Activated naive CD8-positive, alpha-beta T cell treated with anti-CD3 and anti-CD28 coated beads, Interleukin-2, amount 50 U/mL, for 24 hours (primary cell): ENCODE data around the gene CCDC170.
A peak's percentile ranks its signal among the peaks of the same experiment; 100 is the strongest.
"Not testable (repeated sequence)": the region's sequence is repeated elsewhere in the genome, so short reads cannot be mapped to it uniquely, and the experiment has no call there.

Source experiments
- ATAC-seq: fragments of 150-1000 bp; cut with Tn5 transposase; one replicate; pipeline ENCODE4 v1.10.0; 2021
- DNase-seq: peaks from one replicate; pipeline ENCODE4 v3.0.0; 2021
- H3K27ac Mint-ChIP-seq: one replicate; pipeline ENCODE4 v1.8.0; 2021; ENCODE audit warnings: mild to moderate bottlenecking, mixed read lengths
- H3K27me3 Mint-ChIP-seq: one replicate; pipeline ENCODE4 v1.8.0; 2021; ENCODE audit warnings: mixed read lengths
- H3K36me3 Mint-ChIP-seq: one replicate; pipeline ENCODE4 v1.8.0; 2021; ENCODE audit warnings: low read depth, mixed read lengths
- H3K4me1 Mint-ChIP-seq: one replicate; pipeline ENCODE4 v1.8.0; 2021; ENCODE audit warnings: mixed read lengths
- H3K4me3 Mint-ChIP-seq: one replicate; pipeline ENCODE4 v1.8.0; 2021; ENCODE audit warnings: mild to moderate bottlenecking, moderate library complexity, mixed read lengths
- H3K9me3 Mint-ChIP-seq: one replicate; pipeline ENCODE4 v1.8.0; 2021; ENCODE audit warnings: mixed read lengths

Gene CCDC170, protein sequence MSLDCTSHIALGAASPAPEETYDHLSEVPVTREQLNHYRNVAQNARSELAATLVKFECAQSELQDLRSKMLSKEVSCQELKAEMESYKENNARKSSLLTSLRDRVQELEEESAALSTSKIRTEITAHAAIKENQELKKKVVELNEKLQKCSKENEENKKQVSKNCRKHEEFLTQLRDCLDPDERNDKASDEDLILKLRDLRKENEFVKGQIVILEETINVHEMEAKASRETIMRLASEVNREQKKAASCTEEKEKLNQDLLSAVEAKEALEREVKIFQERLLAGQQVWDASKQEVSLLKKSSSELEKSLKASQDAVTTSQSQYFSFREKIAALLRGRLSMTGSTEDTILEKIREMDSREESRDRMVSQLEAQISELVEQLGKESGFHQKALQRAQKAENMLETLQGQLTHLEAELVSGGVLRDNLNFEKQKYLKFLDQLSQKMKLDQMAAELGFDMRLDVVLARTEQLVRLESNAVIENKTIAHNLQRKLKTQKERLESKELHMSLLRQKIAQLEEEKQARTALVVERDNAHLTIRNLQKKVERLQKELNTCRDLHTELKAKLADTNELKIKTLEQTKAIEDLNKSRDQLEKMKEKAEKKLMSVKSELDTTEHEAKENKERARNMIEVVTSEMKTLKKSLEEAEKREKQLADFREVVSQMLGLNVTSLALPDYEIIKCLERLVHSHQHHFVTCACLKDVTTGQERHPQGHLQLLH

DNA sequence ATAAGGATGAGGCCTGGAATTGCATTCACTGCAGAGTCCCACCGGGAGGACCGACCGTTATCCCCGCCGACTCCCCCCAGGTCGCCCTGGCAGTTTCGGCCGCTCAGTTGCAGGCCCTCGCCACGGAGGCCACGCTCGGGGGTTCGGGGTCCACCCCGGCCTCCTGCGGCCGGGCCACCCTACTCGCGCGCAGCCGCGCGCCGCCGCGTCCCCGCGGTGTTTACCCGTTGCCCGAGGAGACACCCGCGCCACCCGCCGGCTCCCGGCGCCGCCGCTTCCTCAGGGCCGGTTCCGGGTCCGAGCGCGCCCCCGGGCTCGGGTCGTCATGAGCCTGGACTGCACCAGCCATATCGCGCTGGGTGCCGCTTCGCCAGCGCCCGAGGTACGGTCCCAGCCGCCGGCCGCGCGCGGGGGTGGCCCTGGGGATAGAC, at the start of gene CCDC170:
CCDC170 (plus strand) TSS at position 214 of the 431 bp plus-strand sequence; CDS start at position 326, 112 bp downstream.
- Mint-ChIP-seq H3K27ac (no peak within 1 kb of the TSS), H3K4me3 (peak within 1 kb of the TSS; percentile 69), H3K4me1 (peaks cover 5% of the 10 kb centered on the region), H3K27me3 (peaks cover 45% of the 10 kb centered on the region), H3K36me3 (no peaks in the 10 kb centered on the region), H3K9me3 (no peaks in the 10 kb centered on the region)
- DNase-seq (peak; percentile 15), ATAC-seq (peak; percentile 59)

DNA sequence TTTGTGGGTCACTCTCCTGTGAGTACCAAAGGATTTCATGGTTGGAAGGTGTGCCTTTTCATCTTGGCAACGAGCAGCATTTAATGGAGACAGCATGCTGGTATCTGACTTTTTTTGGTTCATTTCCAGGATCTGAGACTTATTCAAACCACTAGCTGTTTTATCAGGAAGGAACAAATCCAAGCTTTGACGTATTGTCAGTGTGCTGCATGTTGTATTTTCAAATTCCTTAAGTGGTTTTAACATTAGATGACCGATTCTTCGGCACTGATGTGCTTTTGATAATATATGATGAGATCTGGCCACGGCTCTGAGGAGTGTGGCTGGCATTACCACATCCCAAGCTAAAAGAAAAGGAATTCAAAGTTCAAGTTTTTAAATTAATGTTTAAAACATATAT, 48.3 kb upstream of the CCDC170 start:
- H3K4me1 Mint-ChIP-seq: peaks cover 29% of the 10 kb centered on the region
- ATAC-seq (no peak), DNase-seq (no peak)
- H3K27me3 Mint-ChIP-seq: no peaks in the 10 kb centered on the region
- no peak overlapping the region for H3K4me3 Mint-ChIP-seq
- no peak overlapping the region for H3K27ac Mint-ChIP-seq
- no peaks in the 10 kb centered on the region for H3K9me3 Mint-ChIP-seq
- peaks cover 12% of the 10 kb centered on the region for H3K36me3 Mint-ChIP-seq

DNA sequence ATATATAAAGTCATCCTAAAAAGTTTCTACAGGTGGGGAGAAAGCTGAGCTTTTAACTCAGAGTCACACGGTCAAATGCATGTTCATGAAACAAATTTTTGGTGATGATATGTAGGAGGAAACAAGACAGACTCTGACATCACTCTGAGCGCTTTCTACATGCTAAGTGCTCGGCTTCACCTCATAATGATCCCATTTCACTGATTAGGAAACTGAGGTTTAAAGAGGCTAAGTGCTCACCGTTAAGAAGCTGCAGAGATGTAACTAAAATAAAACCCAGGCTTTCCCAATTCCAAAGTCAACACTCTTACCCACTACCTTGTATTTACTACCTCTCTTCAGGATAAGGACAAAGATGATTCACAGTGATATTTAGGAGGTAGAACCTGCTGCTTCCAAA, 46.6 kb upstream of the CCDC170 start:
- Mint-ChIP-seq H3K27me3 (peaks cover 3% of the 10 kb centered on the region), H3K27ac (no peak overlapping the region), H3K9me3 (no peaks in the 10 kb centered on the region), H3K4me1 (peaks cover 27% of the 10 kb centered on the region), H3K36me3 (peaks cover 19% of the 10 kb centered on the region), H3K4me3 (no peak overlapping the region)
- no peak for ATAC-seq
- no peak for DNase-seq

DNA sequence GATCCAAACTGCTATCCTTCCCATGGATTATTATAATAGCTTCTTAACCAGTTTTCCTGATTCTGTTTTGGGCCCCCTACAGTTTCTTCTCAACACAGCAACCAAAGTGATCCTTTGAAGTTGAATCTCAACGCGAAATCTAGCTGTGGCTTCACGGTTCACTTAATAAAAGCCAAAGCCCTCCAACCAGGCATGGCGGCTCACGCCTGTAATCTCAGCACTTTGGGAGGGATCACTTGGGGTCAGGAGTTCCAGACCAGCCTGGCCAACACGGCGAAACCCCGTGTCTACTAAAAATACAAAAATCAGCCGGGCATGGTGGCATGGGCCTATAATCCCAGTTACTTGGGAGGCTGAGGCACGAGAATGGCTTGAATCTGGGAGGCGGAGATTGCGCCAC, 45.2 kb upstream of the CCDC170 start:
- no peak overlapping the region for H3K27ac Mint-ChIP-seq
- H3K4me1 Mint-ChIP-seq: peaks cover 32% of the 10 kb centered on the region
- H3K9me3 Mint-ChIP-seq: no peaks in the 10 kb centered on the region
- no peak for ATAC-seq
- H3K36me3 Mint-ChIP-seq: peaks cover 18% of the 10 kb centered on the region
- no peak for DNase-seq
- no peak overlapping the region for H3K4me3 Mint-ChIP-seq
- H3K27me3 Mint-ChIP-seq: peaks cover 3% of the 10 kb centered on the region

DNA sequence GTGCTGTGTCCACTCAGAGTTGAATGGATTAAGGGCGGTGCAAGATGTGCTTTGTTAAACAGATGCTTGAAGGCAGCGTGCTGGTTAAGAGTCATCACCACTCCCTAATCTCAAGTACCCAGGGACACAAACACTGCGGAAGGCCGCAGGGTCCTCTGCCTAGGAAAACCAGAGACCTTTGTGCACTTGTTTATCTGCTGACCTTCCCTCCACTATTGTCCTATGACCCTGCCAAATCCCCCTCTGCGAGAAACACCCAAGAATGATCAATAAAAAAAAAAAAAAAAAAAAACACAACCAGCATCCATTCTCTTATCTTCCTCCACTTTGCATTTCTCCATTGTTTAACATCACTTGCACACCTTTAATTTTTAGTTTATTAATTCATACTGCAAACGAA, 42.9 kb upstream of the CCDC170 start:
- H3K4me3 Mint-ChIP-seq: peak overlapping the region; percentile 99
- H3K4me1 Mint-ChIP-seq: peaks cover 34% of the 10 kb centered on the region
- H3K36me3 Mint-ChIP-seq: peaks cover 16% of the 10 kb centered on the region
- H3K9me3 Mint-ChIP-seq, H3K27me3 Mint-ChIP-seq, ATAC-seq, DNase-seq: not testable (repeated sequence)
- H3K27ac Mint-ChIP-seq: peak overlapping the region; percentile 96

DNA sequence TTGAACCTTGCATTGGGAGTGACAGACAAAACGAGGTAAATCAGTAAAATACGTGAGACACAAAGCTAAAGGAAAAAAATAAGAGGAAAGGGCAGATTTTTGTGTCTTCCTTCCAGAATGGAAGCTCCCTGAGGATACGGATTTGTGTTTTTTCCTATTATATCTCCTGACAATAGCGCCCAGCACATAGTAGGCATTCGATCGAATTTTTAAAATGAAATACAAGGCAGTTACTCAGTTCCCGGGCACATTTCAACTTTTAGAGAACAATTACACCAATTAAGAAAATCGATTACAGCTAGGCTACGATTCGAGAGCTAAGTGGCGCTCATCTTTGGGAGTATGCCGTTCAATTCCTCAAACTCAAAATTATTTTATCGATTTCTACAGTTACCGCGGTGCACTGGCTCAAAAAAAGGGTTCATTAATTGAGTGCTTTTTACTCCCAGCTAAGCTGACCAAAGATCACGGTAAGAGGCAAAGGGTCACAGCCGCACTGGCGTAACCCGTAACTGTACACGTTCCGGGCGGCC, 42.3 kb upstream of the CCDC170 start:
- peak overlapping the region; percentile 99 for H3K4me3 Mint-ChIP-seq
- H3K27ac Mint-ChIP-seq: peak overlapping the region; percentile 96
- DNase-seq: no peak
- H3K9me3 Mint-ChIP-seq: no peaks in the 10 kb centered on the region
- H3K36me3 Mint-ChIP-seq: peaks cover 16% of the 10 kb centered on the region
- H3K27me3 Mint-ChIP-seq: peaks cover 3% of the 10 kb centered on the region
- ATAC-seq: no peak
- peaks cover 34% of the 10 kb centered on the region for H3K4me1 Mint-ChIP-seq

DNA sequence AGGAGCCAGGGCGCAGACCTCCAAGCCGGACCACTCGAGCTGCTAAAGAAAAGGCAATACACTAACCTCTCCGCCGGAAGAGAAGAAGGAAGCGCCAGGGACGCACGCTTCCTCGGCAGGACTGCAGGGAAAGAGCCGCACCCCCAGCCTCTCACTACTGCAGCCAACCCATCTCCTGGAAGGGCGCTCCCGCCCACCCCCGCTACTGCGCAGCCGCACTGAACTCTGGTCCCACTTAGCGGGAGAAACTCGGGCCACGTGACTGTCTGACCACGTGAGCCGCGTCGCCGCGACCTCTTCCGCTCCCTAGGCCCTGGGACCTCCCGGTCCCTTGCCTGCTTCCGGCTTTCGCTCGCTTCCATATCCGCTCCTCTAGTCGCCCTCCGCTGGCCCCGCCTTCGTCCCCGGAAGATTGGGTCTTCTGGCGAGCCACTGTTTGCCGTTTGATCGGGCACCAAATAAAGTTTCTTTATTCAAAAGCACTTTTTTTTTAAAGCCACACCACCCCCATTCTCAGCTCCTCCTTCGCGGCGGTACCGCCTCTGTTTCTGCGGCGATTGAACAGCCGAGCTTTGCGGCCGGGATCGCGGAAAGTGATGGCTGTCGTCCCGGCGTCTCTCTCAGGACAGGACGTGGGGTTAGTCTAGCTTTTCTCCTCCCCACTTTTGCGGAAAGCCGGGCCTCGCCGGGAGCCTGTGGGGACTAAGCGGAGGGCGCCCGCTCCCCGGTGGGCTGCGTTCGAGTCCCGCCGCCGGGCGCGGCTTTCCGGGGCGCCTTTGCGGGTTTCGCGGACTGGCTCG, 41.7 kb upstream of the CCDC170 start, which contains the start of gene RMND1:
RMND1 (minus strand) TSS at position 177 of the 800 bp plus-strand sequence. CDS start 6,315 bp downstream, outside the sequence.
- H3K27ac Mint-ChIP-seq: peak within 1 kb of the TSS; percentile 96
- H3K36me3 Mint-ChIP-seq: peaks cover 16% of the 10 kb centered on the region
- peaks cover 3% of the 10 kb centered on the region for H3K27me3 Mint-ChIP-seq
- DNase-seq (peak; percentile 99), ATAC-seq (peak; percentile 99)
- H3K9me3 Mint-ChIP-seq: no peaks in the 10 kb centered on the region
- H3K4me1 Mint-ChIP-seq: peaks cover 34% of the 10 kb centered on the region
- H3K4me3 Mint-ChIP-seq: peak within 1 kb of the TSS; percentile 99

DNA sequence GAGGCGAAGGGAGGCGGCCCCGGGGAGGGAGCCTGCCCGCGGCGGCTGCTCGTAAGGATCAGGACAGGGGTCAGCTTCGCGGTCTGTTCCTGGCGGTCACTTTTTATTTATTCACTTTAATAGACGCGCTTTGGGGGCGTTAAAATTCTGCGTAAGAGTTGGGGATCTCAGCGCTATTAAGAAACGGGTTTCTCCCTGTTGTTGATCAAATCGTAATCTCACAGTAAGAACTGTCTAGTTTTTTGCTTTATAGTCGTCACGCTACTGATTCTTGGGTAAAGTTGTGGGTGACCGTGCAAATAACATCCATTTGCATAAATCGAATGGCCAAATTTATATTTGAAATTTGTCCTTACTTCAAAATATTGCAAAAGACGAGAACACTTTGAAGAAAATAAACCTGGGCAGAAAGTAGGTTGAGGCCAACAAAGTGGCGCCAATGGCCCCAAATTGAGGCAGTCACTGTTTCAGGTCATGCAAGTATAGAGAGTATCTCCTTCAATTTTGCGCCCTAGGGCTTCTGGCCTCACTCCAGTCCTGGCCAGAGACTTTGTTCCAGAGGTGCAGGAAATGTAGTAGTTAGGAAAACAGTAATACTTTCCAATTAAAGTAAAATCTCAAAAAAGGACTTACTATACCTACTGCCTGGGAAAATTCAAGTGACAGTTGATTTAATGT, 40.9 kb upstream of the CCDC170 start:
- Mint-ChIP-seq H3K4me1 (peaks cover 33% of the 10 kb centered on the region), H3K36me3 (peaks cover 16% of the 10 kb centered on the region), H3K27ac (peak overlapping the region; percentile 96), H3K9me3 (no peaks in the 10 kb centered on the region), H3K27me3 (peaks cover 3% of the 10 kb centered on the region), H3K4me3 (peak overlapping the region; percentile 99)
- no peak for DNase-seq
- ATAC-seq: no peak

DNA sequence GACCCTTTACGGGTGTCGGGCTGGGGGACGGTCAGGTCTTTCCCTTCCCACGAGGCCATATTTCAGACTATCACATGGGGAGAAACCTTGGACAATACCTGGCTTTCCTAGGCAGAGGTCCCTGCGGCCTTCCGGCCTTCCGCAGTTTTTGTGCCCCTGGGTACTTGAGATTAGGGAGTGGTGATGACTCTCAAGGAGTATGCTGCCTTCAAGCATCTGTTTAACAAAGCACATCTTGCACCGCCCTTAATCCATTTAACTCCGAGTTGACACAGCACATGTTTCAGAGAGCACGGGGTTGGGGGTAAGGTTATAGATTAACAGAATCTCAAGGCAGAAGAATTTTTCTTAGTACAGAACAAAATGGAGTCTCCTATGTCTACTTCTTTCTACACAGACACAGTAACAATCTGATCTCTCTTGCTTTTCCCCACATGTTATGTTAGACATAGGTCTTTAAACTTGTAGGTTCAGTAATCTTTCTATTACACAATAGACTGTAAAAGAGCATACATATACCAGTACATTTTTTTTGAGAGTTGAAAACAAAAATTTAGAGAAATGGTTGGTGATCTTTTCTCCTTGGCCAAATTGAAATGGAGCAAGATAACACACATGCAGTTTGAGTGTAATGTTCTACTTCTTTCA, 37.9 kb upstream of the CCDC170 start:
- not testable (repeated sequence) for H3K9me3 Mint-ChIP-seq, H3K4me3 Mint-ChIP-seq, DNase-seq, H3K27me3 Mint-ChIP-seq, H3K27ac Mint-ChIP-seq, ATAC-seq
- H3K36me3 Mint-ChIP-seq: peaks cover 19% of the 10 kb centered on the region
- peaks cover 26% of the 10 kb centered on the region for H3K4me1 Mint-ChIP-seq

DNA sequence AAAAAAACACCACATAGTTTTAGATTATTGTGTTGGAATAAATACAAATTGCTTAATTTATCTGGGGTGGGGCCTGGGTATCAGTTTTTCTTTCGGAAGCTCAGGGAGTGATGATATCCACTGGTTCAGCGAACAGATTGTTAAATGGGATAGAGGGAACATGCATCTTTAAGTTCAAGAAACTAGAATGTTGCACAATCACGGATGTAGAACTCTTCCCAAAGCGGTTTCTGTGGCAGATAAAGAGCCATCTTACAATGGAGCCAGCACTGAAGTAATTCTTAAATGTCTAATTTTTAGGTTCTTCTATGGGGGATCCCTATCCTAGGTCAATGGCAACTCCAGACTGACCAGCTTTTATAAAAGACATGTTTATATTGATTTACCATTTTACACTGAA, 32.1 kb upstream of the CCDC170 start:
- peaks cover 3% of the 10 kb centered on the region for H3K4me1 Mint-ChIP-seq
- peaks cover 16% of the 10 kb centered on the region for H3K36me3 Mint-ChIP-seq
- ATAC-seq (no peak), DNase-seq (no peak)
- H3K27me3 Mint-ChIP-seq: no peaks in the 10 kb centered on the region
- no peak overlapping the region for H3K4me3 Mint-ChIP-seq
- H3K27ac Mint-ChIP-seq: no peak overlapping the region
- no peaks in the 10 kb centered on the region for H3K9me3 Mint-ChIP-seq

DNA sequence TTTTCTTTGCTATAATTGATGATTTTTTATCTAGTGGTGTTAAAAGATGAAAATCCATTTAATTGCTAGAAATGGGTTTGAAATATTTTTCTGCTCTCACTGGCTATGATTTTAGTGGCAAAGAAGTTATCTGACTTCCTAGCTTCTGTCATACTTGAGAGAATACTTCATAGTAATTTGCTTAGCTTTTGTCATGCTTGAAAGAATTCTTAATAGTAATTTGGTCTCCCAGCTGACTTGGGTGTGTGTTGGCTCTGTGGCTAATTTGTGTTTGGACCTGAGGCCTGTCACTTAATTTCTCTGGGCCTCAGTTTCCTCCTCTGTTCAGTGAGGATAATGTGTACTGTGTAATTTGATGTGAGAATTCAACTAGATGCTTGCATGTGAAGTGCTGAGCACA, 29.1 kb upstream of the CCDC170 start:
- no peak overlapping the region for H3K27ac Mint-ChIP-seq
- H3K4me1 Mint-ChIP-seq: peaks cover 6% of the 10 kb centered on the region
- H3K27me3 Mint-ChIP-seq: no peaks in the 10 kb centered on the region
- H3K4me3 Mint-ChIP-seq: no peak overlapping the region
- ATAC-seq: no peak
- DNase-seq: no peak
- no peaks in the 10 kb centered on the region for H3K9me3 Mint-ChIP-seq
- peaks cover 13% of the 10 kb centered on the region for H3K36me3 Mint-ChIP-seq

DNA sequence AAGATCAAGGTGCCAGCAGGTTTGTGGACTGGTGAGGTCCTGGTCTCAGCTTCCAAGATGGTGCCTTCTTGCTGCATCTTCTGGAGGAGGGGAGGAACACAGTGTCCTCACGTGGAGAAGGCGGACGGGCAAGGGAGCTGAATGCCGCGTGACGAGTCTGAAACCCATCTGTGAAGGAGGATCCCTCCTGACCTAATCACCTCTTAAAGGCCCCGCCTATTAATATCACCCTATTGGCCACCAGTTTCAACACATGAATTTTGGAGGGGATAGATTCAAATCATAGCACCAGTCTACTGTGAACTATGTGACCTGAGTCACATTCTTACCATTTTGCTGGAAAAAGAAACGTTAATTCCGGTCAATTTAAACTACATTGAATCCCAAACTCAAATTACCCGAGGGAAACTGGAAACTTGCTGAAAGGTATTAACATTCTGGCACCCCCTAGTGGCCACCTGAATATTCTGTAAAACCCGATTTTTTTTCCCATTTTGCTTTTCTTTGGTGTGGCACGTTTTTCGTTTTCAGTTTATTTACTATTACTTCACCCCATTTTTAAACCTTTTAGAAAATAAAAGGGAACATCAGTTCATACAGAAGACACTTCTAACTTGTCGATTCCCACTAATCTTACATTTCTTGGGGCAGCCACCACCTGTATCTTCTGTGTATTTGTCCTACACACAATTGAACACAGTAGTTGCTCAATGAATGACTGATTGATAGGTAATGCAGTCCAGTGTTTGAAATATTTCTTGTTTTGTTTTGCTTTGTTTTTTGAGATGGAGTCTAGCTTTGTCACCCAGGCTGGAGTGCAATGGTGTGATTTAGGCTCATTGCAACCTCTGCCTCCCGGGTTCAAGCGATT, 17.9 kb upstream of the CCDC170 start:
- no peaks in the 10 kb centered on the region for H3K36me3 Mint-ChIP-seq
- no peak for ATAC-seq

DNA sequence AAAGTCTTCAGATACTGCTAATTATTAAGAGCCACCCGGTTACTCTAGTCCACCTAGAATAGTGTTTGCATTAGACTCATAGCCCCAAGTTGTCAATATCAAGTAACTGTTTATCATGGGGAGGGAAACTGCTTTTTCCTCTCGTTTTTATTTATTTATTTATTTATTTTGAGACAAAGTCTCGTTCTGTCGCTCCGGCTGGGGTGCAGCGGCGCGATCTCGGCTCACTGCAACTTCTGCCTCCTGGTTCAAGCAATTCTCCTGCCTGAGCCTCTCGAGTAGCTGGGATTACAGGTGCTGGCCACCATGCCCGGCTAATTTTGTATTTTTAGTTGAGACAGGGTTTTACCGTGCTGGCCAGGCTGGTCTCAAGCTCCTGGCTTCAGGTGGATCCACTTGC, 16.1 kb upstream of the CCDC170 start:
- H3K9me3 Mint-ChIP-seq: no peaks in the 10 kb centered on the region
- no peaks in the 10 kb centered on the region for H3K36me3 Mint-ChIP-seq
- H3K27me3 Mint-ChIP-seq: no peaks in the 10 kb centered on the region
- DNase-seq (no peak), ATAC-seq (no peak)
- H3K4me1 Mint-ChIP-seq: peaks cover 21% of the 10 kb centered on the region
- H3K4me3 Mint-ChIP-seq: no peak overlapping the region
- H3K27ac Mint-ChIP-seq: no peak overlapping the region

More for the DNA sequence above, 17.9 kb upstream of the CCDC170 start:
- Mint-ChIP-seq H3K9me3 (no peaks in the 10 kb centered on the region), H3K4me3 (no peak overlapping the region), H3K27me3 (no peaks in the 10 kb centered on the region), H3K4me1 (peaks cover 6% of the 10 kb centered on the region), H3K27ac (no peak overlapping the region)
- peak; percentile 53 for DNase-seq
